Measurements from ENCODE around the gene POLR3E.

GRCh38 chr16:22291020-22291419 lies 6.2 kb upstream of the POLR3E start:
- no peak for TF ChIP-seq EZH2phosphoT487 (conservative IDR thresholded peaks at IDR 0.05; ENCODE audit: low read length)
- TF ChIP-seq, protein P1, sequence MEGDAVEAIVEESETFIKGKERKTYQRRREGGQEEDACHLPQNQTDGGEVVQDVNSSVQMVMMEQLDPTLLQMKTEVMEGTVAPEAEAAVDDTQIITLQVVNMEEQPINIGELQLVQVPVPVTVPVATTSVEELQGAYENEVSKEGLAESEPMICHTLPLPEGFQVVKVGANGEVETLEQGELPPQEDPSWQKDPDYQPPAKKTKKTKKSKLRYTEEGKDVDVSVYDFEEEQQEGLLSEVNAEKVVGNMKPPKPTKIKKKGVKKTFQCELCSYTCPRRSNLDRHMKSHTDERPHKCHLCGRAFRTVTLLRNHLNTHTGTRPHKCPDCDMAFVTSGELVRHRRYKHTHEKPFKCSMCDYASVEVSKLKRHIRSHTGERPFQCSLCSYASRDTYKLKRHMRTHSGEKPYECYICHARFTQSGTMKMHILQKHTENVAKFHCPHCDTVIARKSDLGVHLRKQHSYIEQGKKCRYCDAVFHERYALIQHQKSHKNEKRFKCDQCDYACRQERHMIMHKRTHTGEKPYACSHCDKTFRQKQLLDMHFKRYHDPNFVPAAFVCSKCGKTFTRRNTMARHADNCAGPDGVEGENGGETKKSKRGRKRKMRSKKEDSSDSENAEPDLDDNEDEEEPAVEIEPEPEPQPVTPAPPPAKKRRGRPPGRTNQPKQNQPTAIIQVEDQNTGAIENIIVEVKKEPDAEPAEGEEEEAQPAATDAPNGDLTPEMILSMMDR (IDR thresholded peaks at IDR 0.05; ENCODE audit: insufficient read depth, low read length, poor library complexity, severe bottlenecking) = no peak

Measured in SU-DHL-6 (cell line).